ACHN (cell line): ENCODE measurements around the gene RAB43.
"Not testable (repeated sequence)": the region's sequence is repeated elsewhere in the genome, so short reads cannot be mapped to it uniquely, and the experiment has no call there.

Source experiments
- DNase-seq: peaks from one replicate; pipeline ENCODE4 v3.0.0-alpha.2; 2015
- in situ Hi-C: cut with HindIII; loops from 2 replicates; pipeline ENCODE4 v1.10.0; 2017; ENCODE audit warnings: low sequenced_read_pairs, low pct_ligation_motif_present, low pct_unique_long_range_greater_than_20kb

The RAB43 gene

GRCh38 chr3:129067719-129068118 is 53.9 kb downstream of the RAB43 start:
- in situ Hi-C loops, DNase-seq: not testable (repeated sequence)

GRCh38 chr3:129065720-129066073 is 55.9 kb downstream of the RAB43 start:
- in situ Hi-C loops, result no loop called here
- DNase-seq, result no peak

- no peak for DNase-seq
- in situ Hi-C loops, result no loop called here
These were observed 56.4 kb downstream of the RAB43 start for GRCh38 chr3:129065016-129065719.

DNA sequence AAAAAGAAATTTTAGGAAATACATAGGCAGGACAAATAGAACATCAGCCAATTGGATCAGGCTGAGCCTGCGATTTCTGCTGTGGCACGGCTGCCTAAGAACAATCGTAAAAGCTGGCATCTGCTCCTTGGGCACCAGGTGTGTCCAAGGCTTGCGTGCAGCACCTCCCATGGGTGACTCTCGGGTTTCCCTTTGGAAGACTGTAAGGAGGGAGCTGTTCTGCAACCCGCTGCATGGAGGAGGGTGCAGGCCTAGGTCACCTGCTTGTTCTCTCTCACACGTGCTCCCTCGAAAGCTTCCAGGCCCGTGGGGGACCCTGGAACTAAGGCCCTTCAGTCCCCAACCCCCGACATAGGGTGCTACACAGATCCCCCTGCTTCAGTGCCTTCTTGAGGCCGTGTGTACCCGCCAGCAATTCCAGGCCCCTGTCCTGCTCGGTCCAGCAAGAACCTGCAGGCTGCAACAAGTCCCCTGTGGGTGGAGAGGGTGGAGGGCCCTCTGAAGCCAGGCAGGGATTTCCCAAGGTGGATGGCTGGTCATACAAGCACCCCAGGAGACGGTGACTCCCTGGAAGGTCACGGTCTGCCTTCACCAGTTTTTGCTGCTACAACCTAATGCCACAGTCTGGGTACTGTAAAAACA is 57.6 kb downstream of the RAB43 start:
- DNase-seq, result no peak
- in situ Hi-C loops, result no loop called here

DNA sequence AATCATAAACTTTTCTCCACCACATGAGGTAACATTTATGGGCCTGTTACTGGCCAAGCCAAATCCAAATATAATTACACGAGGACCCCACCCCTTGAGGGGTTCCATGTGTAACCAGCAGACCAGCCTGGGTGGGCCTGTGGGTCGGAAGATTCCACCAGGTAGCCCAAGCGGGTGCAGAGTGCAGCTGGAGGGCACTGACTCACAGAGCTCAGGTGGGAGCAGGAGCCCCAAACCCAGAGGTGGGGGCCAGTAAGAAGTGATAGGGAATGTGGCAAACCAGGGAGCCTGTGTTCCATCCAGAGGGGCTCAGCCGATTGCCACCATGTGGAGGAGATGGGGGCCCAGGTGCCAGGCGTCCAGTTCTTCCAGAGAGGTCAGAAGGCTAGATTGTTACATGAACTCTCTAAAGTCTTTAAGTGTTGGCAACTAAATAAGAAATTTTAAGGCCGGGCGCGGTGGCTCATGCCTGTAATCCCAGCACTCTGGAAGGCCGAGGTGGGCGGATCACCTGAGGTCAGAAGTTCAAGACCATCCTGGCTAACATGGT is 58.4 kb downstream of the RAB43 start:
- no peak for DNase-seq
- in situ Hi-C loops, result no loop called here

- DNase-seq, result no peak
- in situ Hi-C loops, result no loop called here
These were observed 59.4 kb downstream of the RAB43 start for GRCh38 chr3:129061888-129062834.

- in situ Hi-C loops, result no loop called here
These were observed 60.3 kb downstream of the RAB43 start for GRCh38 chr3:129061023-129061887.

GRCh38 chr3:129060276-129061022 is 61.2 kb downstream of the RAB43 start, which contains the start of gene GP9:
TSS of gene GP9 (plus strand) at chr3:129060779. CDS start at chr3:129061740, 961 bp downstream.
- DNase-seq, result no peak
- in situ Hi-C loops, result no loop called here

More at GRCh38 chr3:129061023-129061887, 60.3 kb downstream of the RAB43 start:
- no peak for DNase-seq

- in situ Hi-C loops, result no loop called here
- no peak for DNase-seq
These were observed 62.2 kb downstream of the RAB43 start for GRCh38 chr3:129059311-129059958.

- in situ Hi-C loops, result no loop called here
- peak; percentile 15 for DNase-seq
These were observed 63.0 kb downstream of the RAB43 start for GRCh38 chr3:129058441-129059200.

DNA sequence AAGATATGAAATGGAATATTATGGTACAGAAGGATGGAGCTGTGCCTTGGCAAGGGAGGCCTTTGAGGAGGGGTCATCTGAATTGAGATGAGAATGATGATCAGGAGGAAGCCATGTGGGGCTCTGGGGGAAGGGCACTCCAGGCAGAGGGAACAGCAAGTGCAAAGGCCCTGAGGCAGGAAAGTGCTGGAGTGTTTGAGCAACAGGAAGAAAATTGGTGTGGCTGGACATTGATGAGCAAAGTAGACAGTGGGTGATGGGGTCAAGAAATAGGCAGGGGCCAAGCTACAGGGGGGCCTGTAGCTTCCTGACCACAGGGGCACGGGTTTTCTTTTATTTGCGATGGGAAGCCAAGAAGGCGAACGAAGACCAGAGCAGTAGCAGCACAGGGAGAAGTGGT is 64.4 kb downstream of the RAB43 start:
- DNase-seq, result no peak
- in situ Hi-C loops, result no loop called here

DNA sequence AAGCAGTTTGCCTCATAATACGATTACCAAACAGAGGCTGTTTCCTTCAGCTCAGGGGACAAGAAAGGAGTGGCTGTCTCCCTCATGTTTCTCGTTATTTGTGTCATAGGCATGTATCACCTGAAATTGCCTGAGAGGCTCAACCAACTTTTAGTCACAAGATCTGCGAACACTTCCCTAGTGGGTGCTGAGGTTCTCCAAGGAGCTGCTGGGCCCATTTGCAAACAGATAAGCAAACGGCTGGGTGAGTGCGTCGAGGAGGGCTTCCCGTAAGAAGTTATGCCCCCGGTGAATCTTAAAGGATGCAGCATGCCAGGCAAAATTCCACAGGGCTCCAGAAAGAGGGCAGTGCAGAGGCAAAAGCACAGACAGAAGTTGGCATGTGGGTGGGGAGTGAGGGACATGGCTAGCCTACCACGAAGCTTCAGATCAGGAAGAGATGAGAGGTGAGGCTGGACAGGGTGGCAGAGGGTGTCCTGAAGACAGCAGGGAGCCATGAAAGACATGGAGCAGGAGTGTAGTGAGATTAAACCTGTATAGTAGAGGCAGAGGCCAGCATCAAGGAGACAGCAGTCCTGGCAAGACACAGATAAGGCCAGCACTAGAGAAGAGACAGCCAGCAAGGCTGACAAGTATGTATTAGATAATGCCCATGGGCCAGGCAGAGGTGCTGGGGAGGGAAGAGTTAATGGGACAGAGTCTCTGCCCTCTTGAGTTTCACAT is 65.0 kb downstream of the RAB43 start:
- no peak for DNase-seq
- in situ Hi-C loops, result no loop called here

DNA sequence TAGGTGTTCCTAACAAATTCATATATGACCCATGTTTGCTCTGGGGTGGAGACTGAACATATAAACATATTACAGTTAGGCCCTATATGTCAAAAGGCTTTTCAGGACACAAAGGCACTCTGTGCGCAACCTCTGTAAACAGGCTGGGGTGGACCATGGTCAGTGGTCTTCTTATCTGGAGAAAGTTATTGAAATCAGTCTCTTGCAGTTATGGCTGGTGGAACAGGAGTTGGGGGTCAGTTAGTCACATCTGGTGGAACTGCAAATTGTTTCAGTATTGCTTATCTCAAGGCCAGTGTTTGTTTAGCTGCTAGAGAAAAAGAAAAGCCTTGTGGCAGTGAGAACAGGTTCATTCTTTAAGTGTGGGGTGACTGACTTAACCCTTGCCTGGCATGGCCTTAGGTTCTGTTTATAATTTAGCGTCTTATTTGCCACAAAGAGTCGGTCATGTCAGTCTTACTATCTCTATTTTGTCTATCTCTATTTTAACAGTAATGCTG is 66.9 kb downstream of the RAB43 start:
- in situ Hi-C loops, result no loop called here
- no peak for DNase-seq

GRCh38 chr3:129052675-129053074 is 68.9 kb downstream of the RAB43 start:
- in situ Hi-C loops, result no loop called here
- no peak for DNase-seq

DNA sequence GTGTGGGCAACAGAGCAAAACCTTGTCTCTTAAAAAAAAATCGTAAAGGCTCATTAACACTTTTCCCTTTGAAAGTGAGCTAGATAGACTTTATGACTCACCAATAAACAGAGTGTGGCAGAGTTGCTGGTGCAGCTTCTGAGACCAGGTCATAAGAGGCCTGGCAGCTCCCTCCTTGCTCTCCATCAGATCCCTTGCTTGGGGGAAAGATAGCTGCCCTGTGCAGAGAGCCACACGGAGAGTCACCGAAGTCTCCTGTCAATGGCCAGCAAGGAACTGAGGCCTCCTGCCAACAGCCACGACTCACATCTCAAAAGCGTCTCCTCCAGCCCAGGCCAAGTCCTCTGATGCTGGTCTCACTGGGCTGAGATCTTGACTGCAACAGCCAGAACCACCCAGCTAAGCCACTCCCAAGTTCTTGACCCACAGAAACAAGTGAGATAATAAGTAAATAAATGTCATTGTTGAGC is 69.7 kb downstream of the RAB43 start:
- DNase-seq, result peak; percentile 37
- in situ Hi-C loops, result no loop called here
